Measurements from ENCODE around the gene TNNT3.

Gene TNNT3

DNA sequence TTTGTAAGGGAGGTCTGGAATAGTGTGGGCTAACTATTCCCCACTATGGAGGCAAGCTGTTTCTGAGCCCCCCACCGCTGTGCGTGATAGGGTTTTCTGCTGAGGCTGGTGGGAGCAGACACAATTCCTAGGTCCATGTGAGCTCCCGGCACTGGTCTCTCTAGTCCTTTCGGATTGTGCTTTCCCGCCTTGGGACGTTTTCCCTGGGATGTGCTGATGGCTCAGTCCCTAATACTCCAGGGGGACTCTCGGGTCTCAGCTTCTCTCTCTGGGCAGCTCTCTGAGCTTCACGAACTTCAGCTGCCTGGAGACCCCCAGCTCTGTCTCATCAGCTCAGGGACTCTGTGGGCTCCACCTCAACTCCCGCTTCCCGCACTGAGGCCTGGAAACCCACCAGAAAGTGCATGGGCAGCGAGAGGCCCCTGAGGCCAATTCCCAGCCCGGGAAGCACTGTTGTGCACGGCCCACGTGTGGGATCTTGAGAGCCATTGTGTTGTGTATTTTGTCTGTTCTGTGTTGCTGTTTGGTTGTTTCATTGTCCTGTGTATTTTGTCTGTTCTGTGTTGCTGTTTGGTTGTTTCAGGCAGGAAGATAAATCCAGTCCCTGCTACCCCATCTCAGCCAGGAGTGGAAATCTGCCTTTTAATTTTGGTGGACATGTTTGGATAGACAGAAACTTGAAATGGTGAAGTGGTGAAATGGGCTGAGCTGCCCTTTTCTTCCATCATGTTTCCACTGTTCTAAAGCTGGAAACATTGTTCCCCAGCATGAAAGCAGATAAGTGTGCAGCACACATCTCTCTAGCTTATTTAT, 12.7 kb upstream of the TNNT3 start:
- Mint-ChIP-seq H3K27ac (no peak overlapping the region), H3K4me3 (no peak overlapping the region), H3K4me1 (ENCODE audit: low read depth) (no peaks in the 10 kb centered on the region), H3K27me3 (peaks cover 3% of the 10 kb centered on the region), H3K9me3 (no peaks in the 10 kb centered on the region), H3K36me3 (ENCODE audit: low read depth) (no peaks in the 10 kb centered on the region)

DNA sequence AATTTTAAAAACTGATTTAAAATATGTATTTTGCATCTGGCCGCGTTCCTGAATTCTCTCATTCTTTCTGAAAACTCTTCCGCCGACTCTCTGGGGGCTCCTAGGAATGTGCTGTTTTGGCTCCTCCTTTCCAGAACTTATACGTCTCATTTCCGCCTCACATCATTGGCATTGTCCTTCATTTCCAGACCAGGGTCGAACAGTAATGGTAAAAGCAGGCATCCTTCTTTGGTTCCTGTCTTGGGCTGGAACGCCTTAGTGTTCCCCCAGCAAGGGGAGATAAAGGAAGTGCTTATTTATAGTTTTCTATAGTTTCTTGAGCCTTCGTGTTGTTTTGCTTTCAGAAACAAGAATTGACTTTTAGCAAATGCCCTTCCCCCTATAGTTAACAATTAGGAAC, 10.9 kb upstream of the TNNT3 start:
- H3K27ac Mint-ChIP-seq: no peak overlapping the region
- no peaks in the 10 kb centered on the region for H3K4me1 Mint-ChIP-seq (ENCODE audit: low read depth)
- peaks cover 5% of the 10 kb centered on the region for H3K27me3 Mint-ChIP-seq
- no peaks in the 10 kb centered on the region for H3K36me3 Mint-ChIP-seq (ENCODE audit: low read depth)
- no peak overlapping the region for H3K4me3 Mint-ChIP-seq
- H3K9me3 Mint-ChIP-seq: no peaks in the 10 kb centered on the region

DNA sequence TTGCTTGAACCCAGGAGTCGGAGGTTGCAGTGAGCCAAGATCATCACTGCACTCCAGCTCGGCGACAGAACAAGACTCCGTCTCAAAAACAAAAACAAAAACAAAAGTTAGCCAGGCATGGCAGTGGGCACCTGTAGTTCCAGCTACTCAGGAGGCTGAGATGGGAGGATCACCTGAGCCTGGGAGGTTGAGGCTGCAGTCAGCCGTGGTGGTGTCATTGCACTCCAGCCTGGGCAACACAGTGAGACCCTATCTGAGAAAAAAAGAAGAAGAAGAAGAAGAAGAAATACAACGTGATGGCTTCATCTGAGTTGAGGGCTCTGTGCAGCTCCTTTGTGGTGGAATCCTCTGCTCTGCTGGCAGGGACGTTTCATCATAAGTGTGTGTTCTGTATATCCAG, 10.0 kb upstream of the TNNT3 start:
- Mint-ChIP-seq H3K9me3 (no peaks in the 10 kb centered on the region), H3K4me1 (ENCODE audit: low read depth) (no peaks in the 10 kb centered on the region), H3K27ac (no peak overlapping the region), H3K36me3 (ENCODE audit: low read depth) (no peaks in the 10 kb centered on the region), H3K27me3 (peaks cover 5% of the 10 kb centered on the region), H3K4me3 (no peak overlapping the region)

GRCh38 chr11:1912289-1912878, 7.1 kb upstream of the TNNT3 start:
- H3K9me3 Mint-ChIP-seq: no peaks in the 10 kb centered on the region
- no peak overlapping the region for H3K4me3 Mint-ChIP-seq
- H3K27me3 Mint-ChIP-seq: peaks cover 3% of the 10 kb centered on the region
- H3K36me3 Mint-ChIP-seq (ENCODE audit: low read depth): no peaks in the 10 kb centered on the region
- no peak overlapping the region for H3K27ac Mint-ChIP-seq
- H3K4me1 Mint-ChIP-seq (ENCODE audit: low read depth): peaks cover 13% of the 10 kb centered on the region

DNA sequence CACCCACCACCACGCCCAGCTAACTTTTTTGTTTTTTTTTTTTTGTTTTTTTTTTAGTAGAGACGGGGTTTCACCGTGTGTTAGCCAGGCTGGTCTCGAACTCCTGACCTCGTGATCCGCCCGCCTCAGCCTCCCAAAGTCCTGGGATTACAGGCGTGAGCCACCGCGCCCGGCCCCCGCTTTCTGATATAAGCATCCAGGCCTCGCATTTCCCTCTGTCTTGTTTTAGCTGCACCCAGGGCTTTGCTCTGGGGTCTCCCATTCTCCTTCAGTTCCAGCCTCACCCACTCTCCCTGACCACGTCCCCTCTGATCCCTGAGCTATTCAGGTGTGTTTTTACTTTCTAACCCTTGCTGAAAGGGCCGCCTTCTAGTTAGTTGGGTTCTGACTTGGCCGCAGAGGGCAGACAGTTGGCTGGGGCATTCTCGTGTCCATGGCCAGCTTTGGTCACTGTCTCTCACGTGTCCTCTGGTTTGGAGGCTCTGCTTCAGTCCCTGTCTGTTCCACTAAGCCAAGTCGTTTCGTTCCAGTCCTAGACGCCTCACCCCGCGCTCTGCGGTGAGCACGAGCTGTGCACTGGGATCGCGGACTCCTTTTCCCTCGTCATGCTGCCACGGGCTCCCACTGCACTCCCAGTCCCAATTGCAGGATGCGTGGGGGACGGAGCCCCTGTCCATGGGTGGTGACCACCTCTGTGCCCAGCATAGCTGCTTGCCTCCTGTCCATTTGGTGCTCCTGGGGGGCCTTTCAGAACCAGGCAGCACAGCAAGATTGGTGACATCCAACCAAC, 6.0 kb upstream of the TNNT3 start:
- peaks cover 3% of the 10 kb centered on the region for H3K27me3 Mint-ChIP-seq
- H3K27ac Mint-ChIP-seq: no peak overlapping the region
- H3K4me1 Mint-ChIP-seq (ENCODE audit: low read depth): peaks cover 13% of the 10 kb centered on the region
- no peak overlapping the region for H3K4me3 Mint-ChIP-seq
- H3K36me3 Mint-ChIP-seq (ENCODE audit: low read depth): no peaks in the 10 kb centered on the region
- no peaks in the 10 kb centered on the region for H3K9me3 Mint-ChIP-seq

- H3K36me3 Mint-ChIP-seq (ENCODE audit: low read depth): no peaks in the 10 kb centered on the region
- peaks cover 3% of the 10 kb centered on the region for H3K27me3 Mint-ChIP-seq
- no peak overlapping the region for H3K27ac Mint-ChIP-seq
- no peak overlapping the region for H3K4me3 Mint-ChIP-seq
- H3K9me3 Mint-ChIP-seq: no peaks in the 10 kb centered on the region
- peaks cover 13% of the 10 kb centered on the region for H3K4me1 Mint-ChIP-seq (ENCODE audit: low read depth)
Measured at GRCh38 chr11:1915795-1916131, 3.7 kb upstream of the TNNT3 start.

DNA sequence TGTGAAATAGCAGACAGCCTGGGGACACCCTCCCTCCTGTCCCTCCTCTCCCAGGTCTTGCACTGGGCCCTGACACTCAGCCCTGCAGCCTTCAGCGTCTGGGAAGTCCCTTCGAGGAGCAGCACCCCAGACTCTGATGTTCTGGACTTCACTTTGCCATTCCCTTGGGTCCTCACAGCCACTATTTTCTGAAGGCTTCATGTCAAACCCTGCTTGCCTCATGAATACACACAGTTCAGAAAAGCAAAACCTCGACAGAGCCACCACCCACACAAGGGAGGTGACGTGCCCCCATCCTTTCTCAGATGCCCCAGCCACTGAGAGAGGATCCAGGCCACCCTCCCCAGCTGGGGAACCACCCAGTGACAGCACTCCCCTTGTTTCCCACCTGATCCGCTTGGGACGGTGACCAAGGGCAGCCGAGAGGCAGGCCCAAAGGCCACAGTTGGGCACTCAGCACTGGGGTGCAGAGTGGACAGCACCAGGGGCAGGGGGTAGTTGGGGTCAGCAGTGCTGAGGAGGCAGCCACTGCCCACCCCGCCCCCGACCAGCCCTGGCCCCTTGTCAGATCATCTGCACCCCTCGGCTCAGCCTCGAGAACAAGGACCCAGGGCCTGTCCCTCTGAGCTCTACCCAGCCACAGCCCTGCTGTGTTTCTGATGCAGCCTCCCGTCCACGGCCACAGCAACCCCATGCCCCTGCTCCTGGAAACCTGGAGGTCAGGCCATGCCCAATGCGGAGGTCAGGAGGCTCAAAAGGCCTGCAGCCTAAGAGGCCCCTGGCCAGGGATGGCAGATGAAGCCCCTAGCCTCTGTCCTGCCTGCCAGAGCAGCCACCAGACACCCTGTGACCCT, 3.1 kb upstream of the TNNT3 start:
- H3K27me3 Mint-ChIP-seq: peaks cover 3% of the 10 kb centered on the region
- no peaks in the 10 kb centered on the region for H3K36me3 Mint-ChIP-seq (ENCODE audit: low read depth)
- peaks cover 13% of the 10 kb centered on the region for H3K4me1 Mint-ChIP-seq (ENCODE audit: low read depth)
- no peak overlapping the region for H3K27ac Mint-ChIP-seq
- H3K4me3 Mint-ChIP-seq: no peak overlapping the region
- no peaks in the 10 kb centered on the region for H3K9me3 Mint-ChIP-seq

DNA sequence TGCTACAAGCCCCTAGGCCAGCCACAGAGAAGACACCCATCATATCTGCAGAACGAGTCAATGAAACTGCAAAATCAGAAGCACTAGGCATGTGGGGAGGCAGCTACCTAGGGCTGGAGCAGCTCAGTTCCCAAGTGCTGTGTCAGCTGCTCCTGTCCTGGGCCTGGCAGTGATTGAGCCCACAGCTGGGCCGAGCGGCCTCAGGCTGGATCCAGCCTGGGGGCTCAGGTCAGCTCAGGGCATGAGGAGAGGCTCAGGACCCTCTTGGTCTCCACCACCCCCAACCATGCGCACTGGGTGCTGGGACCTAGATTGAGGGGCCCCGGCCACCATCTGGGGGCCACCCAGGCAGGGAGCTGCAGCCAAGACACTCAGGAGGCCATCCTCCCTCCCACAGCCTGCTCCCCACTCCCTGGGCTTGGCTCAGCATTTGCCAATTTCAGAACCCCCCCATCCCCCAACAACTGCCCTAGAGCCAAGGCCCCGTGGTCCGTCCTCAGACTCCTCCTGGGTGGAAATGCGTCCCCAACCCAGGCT, 2.4 kb upstream of the TNNT3 start:
- peaks cover 13% of the 10 kb centered on the region for H3K4me1 Mint-ChIP-seq (ENCODE audit: low read depth)
- H3K4me3 Mint-ChIP-seq: no peak overlapping the region
- H3K27ac Mint-ChIP-seq: no peak overlapping the region

DNA sequence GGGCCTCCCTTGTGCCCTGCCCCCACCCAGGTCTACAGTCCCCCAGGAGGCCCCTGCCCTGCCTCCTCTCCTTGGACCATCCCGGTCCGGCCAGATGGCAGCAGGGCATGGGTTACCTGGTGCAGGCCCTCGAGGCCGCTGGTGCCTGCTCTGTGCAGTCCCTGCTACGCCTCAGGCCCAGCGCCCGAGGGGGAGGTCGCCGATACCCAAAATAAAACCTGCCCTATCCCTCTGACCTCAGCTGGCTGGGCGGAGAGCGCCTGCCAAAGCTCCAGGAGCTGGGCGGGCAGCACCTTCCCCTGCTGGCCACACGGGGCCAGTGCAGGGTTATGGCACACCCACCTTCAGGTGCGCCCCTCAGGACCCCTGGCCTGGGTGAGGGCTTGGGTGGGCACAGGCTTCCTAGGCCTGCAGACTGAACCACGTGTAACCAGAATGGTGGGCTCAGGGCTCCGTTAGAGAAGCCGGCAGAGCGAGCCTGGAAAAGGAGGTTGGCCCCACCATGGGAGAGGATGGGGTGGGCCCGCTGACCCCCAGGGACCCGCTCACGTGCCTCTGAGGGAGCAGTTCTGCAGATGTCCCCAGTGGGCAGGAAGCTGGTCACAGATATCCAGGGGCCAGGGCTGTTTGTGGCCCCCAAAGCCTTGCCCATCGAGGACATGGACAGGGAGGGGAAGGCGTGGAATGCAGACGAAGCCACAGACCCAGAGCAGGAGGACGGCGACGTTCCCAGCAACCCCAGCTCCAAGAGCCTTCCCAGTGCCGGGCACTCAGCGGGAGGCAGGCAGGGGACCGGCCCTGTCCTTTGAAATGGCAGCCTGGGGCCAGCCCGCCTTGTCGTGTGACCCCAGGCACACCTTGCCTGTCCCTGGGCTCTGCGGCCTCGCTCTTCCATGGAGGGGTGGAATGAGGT, 1.7 kb upstream of the TNNT3 start:
- no peaks in the 10 kb centered on the region for H3K9me3 Mint-ChIP-seq
- peaks cover 13% of the 10 kb centered on the region for H3K4me1 Mint-ChIP-seq (ENCODE audit: low read depth)
- no peaks in the 10 kb centered on the region for H3K27me3 Mint-ChIP-seq
- H3K27ac Mint-ChIP-seq: no peak overlapping the region
- no peaks in the 10 kb centered on the region for H3K36me3 Mint-ChIP-seq (ENCODE audit: low read depth)
- no peak overlapping the region for H3K4me3 Mint-ChIP-seq

More for the DNA sequence above, 2.4 kb upstream of the TNNT3 start:
- Mint-ChIP-seq H3K36me3 (ENCODE audit: low read depth) (no peaks in the 10 kb centered on the region), H3K27me3 (peaks cover 3% of the 10 kb centered on the region), H3K9me3 (no peaks in the 10 kb centered on the region)

GRCh38 chr11:1918436-1919315, 827 bp upstream of the TNNT3 start:
- Mint-ChIP-seq H3K27me3 (no peaks in the 10 kb centered on the region), H3K27ac (no peak overlapping the region), H3K4me1 (ENCODE audit: low read depth) (peaks cover 13% of the 10 kb centered on the region), H3K36me3 (ENCODE audit: low read depth) (no peaks in the 10 kb centered on the region), H3K9me3 (no peaks in the 10 kb centered on the region), H3K4me3 (no peak overlapping the region)

DNA sequence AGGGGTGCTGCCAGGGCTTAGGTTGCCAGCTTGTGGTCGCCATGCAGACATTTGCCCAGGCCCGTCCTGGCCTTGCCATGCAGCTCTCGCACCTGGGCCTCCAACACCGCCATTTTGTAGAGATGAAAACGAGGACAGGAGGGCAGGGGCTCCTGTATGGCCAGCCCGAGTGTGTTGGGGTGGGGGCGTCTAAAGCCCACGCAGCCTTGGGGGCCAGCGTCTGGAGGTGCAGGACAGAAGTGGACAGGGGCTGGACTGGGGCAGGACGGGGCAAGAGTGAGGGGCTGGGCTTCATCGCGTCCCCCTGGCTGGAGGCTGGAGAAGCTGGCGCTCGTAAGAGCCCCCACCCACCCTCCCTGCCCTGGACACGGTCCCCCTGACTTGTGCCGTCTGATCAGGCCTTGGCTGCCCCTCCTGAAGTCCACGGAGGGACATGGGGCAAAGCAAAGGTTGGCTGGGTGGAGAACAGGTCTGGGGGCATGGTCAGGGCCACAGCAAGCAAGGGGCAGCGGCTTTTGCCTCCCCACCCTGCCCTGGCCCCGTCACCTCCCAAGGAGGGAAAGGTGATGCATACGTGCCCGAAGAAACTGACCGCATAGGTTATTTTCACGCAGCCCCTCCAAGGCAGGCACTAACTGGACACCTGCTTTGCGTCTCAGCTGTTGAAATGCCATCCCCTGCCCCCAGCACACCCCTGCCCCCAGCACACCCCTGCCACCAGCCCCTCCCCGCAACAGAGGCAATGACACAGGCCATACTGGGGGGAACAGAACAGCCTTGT, 815 bp downstream of the TNNT3 start:
- no peaks in the 10 kb centered on the region for H3K36me3 Mint-ChIP-seq (ENCODE audit: low read depth)
- H3K9me3 Mint-ChIP-seq: no peaks in the 10 kb centered on the region
- no peak overlapping the region for H3K27ac Mint-ChIP-seq
- no peaks in the 10 kb centered on the region for H3K27me3 Mint-ChIP-seq
- H3K4me3 Mint-ChIP-seq: no peak overlapping the region
- H3K4me1 Mint-ChIP-seq (ENCODE audit: low read depth): peaks cover 8% of the 10 kb centered on the region

DNA sequence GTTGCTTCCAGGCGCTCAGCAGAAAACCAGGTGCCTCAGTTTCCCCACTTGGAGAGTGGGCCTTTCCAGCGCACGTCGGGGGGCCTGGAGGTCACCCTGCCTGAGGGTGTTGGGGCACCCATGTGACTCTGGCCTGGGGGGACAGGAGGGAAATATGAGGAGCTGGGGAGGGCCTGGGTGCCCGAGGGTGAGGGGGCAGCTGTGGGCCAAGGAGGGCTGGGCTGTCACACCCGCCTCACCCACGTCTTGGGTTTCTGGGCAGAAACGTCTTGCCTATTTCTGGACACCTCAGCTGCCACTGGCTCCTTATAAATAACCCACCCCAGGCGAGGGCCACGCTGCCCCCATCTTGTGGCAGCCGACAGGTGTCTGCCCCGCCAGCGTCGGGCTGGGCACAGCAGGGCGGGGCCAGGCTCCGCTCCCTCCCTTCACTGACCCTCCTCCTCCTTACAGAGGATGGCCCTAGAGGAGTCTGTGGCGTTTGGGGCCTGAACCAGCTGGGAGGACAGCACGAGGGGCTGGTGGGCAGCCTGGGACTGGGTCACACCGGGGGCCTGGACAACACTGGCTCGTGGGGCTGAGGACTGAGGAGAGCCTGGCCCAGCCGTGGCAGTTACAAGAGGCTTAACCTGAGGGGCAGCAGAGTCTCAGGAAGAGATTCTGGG, 1.5 kb downstream of the TNNT3 start:
- H3K9me3 Mint-ChIP-seq: no peaks in the 10 kb centered on the region
- no peak overlapping the region for H3K4me3 Mint-ChIP-seq
- H3K27me3 Mint-ChIP-seq: no peaks in the 10 kb centered on the region
- H3K36me3 Mint-ChIP-seq (ENCODE audit: low read depth): no peaks in the 10 kb centered on the region
- peaks cover 3% of the 10 kb centered on the region for H3K4me1 Mint-ChIP-seq (ENCODE audit: low read depth)
- no peak overlapping the region for H3K27ac Mint-ChIP-seq
